Right ventricle myocardium inferior (tissue), 1 donor: ENCODE data around the gene STK40. TPM values are rescaled to one million over a fixed set of nuclear protein-coding genes. Genes with fewer than 3 reads are reported as not detected.

Experiments
- ATAC-seq: fragments of 200-7000 bp; cut with Tn5 transposase; one replicate; pipeline ENCODE4 v1.9.1; 2020; ENCODE audit warnings: mild to moderate bottlenecking, moderate library complexity
- DNase-seq: peaks from one replicate; pipeline ENCODE4 v3.0.0; 2021; ENCODE audit errors: missing footprints
- intact Hi-C: fragments of 100-400 bp; cut with DNase I; formaldehyde crosslinking; loops from one replicate; pipeline ENCODE4 v1.11.0; 2022
- long read RNA-seq: library from polyadenylated mRNA; unstranded; transcript quantifications from one replicate; pipeline ENCODE4 v2.0.0, GENCODE V29; 2021
- total RNA-seq: library from RNA; stranded (reverse); fragmentation: NEBNext Ultra II Directional; extraction: Animal tissue kit (Norgen Biotek cat#: 25700); gene quantifications from one replicate; pipeline ENCODE4 v1.2.1, GENCODE V29; 2021
- donor health status: DM: no; HTN: yes; CAD: no; lungs with severe emphysema.

Gene STK40, protein sequence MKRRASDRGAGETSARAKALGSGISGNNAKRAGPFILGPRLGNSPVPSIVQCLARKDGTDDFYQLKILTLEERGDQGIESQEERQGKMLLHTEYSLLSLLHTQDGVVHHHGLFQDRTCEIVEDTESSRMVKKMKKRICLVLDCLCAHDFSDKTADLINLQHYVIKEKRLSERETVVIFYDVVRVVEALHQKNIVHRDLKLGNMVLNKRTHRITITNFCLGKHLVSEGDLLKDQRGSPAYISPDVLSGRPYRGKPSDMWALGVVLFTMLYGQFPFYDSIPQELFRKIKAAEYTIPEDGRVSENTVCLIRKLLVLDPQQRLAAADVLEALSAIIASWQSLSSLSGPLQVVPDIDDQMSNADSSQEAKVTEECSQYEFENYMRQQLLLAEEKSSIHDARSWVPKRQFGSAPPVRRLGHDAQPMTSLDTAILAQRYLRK
- total RNA-seq: 77.9 TPM
- long read RNA-seq, transcript STK40-204 (11 exons, 3,621 nt): major isoform, 28 of 47 reads
- long read RNA-seq, partial matches to known transcripts: 5 of 47 reads
- long read RNA-seq, other reads (novel, unspliced or antisense): 13 of 47 reads

DNA sequence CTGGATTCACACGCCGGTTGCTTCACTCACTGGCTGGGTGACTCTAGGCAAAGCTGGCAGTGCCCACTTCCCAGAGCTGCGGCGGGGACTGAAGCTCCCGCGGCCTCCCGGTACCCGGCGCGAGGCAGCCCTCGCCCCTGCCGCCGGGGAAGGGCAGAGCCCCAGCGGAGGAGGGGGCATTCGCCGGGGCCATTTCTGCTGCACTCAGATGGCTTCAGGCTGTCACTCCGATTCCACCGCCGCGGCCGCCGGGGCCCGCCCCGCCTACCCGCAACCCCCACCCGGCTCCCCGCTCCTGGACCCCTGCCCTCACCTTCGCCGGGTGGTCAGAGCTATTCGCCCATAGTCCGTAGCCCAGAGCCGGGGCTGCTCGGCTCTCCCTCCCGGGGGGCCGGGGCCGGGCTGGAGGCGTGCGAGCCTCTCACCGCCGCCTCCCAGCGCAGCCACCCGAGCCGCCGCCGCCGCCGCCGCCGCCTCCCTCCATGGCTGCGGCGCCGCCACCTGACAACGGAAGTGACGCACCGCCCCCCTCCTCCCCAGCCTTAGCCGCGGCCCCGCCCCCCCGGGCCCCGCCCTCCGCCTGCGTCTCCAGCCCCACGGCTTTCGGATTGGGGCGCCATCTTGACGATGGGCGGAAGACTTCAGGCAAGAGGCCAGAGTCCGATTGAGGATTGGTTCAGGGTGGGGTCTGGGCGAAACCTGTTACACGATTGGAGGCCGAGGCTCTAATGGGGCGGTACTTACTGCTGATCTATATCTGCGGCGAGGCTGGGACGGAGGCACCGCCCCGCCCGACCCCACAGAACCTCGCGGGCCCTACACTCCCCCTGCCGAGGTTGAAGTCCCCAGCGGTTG, at the start of gene STK40:
TSS of gene STK40 (minus strand) at position 515 of the 855 bp plus-strand sequence. CDS start 24,592 bp downstream, outside the sequence.
- ATAC-seq (peak; percentile 91), DNase-seq (peak; percentile 97)
- intact Hi-C loops: loop anchor here (5.0 to 10.0 kb wide), 2 partner anchors 161 to 233 kb away; partner anchors contain the start of gene THRAP3

DNA sequence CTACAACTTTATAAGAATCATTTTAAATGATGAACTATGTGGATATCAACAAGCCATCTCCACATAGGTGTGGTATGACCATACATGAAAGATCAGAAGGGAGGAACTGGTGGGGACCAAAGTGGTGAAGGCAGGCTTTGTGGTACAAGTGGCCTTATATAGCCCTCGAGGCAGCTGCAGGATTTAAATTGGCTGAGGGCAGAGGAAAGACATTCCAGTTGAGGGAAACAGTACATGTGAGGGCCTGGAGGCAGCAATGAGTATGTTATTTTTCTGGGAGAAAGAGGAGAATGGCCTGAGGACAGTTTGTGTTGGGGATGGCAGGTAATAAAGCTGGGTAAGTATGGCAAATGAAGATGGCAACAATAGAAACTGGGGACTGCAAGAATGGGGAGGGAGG, 47.4 kb upstream of the STK40 start:
- no peak for ATAC-seq
- no peak for DNase-seq
- intact Hi-C loops: no loop called here

DNA sequence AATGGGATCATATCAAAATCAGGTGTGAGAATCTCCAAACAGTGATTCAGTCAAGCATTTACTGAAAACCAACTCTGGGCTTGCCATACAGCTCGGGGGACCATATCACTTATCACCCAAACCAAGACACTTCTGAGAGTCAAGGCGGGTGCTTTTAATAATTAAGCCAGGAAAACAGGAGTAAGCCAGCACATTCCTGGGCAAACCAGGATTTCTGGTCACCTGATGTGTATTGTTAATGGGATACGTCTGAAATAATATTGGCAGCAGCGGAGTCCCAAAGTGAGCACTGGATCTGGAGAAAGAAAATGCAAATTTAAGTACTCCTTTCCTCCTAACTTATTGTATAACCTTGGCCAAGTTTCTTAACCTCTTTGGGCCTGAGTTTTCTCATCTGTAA, 46.9 kb upstream of the STK40 start:
- DNase-seq: no peak
- intact Hi-C loops: no loop called here
- no peak for ATAC-seq

DNA sequence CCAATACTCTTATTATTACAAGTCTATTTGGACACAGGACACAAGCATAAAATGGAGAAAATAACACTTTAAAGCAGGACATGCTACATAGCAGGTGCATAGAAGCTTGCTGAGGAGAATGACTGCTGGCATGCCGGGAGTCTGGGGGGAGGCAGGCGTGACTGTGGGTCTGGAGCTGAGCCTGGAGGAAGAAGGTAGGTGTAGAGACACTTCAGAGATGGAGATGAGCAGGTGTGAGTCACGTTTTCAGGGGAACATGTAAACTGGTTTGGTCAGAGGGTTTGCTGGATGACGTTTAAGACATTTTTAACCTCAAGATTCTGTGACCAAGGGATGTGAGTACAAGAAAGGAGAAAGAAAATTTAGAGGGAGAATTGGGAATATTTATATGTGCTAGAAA, 40.1 kb upstream of the STK40 start:
- DNase-seq (no peak), ATAC-seq (no peak)
- intact Hi-C loops: loop anchor here (10.0 kb wide), 1 partner anchor 121 kb away; the partner anchor contains the start of gene SH3D21

DNA sequence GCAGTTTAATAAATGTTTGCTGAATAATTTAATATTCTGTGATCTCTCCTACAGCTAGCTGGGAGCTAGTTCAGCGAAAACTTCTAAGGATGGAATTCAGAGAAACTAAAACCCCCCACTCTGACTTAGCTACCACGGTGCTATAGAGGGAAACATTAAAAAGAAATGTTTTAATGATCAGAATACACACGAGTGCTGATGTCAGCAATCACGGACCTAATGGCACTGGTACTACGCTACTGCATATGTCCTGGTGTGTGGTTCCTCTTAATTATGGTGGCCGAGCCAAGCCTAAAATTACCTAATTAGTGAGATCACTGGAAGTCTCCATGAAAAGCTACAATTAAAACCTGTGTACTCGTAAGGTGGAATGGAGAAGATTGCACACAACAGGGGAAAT, 35.9 kb upstream of the STK40 start:
- intact Hi-C loops: loop anchor here (1.0 to 10.0 kb wide), 6 partner anchors 43 to 323 kb away; partner anchors contain the start of genes MRPS15, SH3D21 and TRAPPC3
- no peak for DNase-seq
- ATAC-seq: no peak

DNA sequence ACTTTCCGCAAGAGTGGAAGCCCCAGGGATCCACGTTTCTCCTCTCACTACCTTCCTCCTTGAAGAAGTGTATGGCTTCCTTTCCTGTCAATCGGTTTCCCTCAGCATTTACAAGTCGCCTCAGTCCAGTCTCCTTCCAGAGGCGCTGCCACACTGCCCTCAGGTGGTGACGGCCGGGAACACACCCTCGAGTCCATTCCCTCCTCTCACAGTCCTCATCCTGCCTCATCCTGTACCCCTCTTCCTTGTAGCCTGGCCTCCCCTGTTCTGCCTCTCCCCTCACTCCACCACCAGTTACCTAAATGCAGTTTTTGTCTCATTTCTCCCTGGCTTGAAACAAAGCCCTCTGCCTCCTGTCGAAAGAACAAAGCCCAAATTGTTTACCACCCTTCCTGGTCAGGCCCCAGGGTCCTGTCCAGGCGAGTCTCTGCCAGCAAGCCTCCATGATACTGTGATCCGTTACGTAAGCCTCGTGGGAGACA, 35.2 kb upstream of the STK40 start:
- intact Hi-C loops: loop anchor here (1.0 to 10.0 kb wide), 6 partner anchors 44 to 322 kb away; partner anchors contain the start of genes MRPS15, SH3D21 and TRAPPC3
- ATAC-seq: peak; percentile 93
- peak; percentile 92 for DNase-seq

DNA sequence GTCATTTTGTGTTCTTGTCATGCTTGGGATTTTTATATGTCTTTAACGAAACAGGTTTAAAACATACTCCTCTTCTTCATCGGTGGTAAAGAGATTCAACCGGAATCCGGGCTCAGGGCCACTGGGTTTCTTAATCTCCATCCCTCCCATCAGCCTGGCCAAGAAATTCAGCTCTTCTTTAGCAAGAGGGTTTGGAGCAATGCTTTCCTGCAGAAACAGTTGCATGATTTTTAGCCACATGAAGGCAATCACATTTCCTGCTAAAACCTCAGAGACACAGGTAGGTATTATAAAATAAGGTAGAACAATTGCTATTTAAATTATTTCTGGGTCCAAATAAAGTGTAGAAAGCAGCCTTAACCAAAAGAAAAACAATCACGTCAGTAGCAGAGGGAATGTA, 34.7 kb upstream of the STK40 start:
- intact Hi-C loops: loop anchor here (2.0 to 10.0 kb wide), 5 partner anchors 44 to 322 kb away; partner anchors contain the start of genes MRPS15, SH3D21 and TRAPPC3
- ATAC-seq: peak; percentile 60
- no peak for DNase-seq

DNA sequence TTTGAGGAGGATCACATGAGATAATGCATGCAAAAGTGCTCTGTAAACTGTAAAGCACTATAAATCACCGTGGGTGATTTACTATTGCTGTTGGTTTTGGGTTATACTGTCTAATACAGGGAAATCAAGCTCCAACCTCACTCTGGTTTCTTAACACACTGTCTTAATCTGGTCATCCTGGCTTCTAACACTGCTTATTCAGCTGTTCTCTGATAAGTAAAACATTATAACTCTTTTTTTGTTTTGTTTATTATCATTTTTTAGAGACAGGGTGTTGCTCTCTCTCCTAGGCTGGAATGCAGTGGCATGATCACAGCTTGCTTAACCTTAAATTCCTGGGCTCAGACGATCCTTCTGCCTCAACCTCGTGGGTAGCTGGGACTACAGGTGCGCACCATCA, 33.8 kb upstream of the STK40 start:
- intact Hi-C loops: no loop called here
- DNase-seq (no peak), ATAC-seq (no peak)

DNA sequence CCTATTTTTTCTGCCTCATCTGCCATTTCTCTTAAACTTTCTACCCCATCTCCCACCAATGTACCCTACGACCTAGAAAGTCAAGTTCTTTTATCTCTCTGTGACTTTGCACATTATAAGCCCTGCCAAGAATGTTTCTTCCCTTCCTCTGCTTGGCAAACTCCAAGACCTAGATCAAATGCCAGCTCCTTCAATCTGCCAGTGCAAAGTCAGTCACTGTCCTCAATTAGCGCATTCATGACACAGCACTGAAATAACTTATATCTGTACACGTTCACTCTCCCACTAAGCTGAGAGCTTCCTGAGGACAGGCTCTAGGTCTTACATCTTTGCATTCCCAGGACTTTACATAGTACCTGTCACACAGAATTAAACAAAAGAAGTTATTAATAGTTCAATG, 33.4 kb upstream of the STK40 start:
- no peak for DNase-seq
- ATAC-seq: peak; percentile 17
- intact Hi-C loops: no loop called here

DNA sequence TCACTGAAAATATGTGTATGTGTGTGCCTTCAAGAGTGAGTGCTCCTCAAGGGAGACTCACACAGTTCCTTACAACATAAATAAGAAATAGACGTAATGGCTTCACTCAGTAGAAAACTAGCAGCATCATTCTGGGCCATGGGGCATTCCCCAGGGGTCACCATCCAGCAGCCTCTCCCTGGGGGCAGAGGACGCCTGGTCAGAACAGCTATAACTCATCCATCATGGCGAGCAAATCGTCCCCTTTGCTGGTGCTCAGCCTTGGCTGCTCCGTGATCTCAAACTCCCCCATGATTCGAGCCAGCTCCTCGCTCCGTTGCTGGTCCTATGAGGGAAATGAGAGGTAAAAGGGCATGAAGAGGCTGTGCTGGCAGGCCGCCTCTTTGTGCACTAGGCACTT, 32.2 kb upstream of the STK40 start:
- no peak for ATAC-seq
- intact Hi-C loops: no loop called here
- DNase-seq: no peak

DNA sequence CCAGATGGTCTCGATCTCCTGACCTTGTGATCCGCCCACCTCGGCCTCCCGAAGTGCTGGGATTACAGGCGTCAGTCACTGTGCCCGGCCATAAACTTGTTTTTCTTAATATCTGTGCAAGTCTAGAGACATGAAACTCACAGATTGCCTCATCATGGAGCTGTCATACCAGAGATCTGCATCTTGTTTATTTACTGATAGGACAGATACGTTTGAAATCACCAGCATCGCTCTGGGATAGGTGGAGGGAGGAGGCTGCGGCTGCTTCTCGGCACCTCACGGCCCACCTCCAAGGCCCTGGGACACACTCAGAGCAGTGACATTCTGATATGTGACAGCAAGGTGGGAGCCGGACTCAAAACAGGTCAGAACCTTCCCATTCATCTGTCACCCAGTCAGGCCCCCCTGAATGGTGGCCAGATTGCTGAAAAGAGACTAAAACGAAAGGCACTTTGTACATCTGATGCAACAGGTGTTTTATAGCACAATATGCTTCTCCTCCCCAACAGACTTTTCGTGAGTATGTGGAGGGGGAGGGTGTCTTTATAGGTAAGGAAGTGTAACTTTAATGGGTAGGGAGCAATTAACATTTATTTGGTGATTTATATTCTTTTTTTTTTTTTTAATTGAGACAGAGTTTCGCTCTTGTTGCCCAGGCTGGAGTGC, 30.1 kb upstream of the STK40 start:
- ATAC-seq: no peak
- intact Hi-C loops: no loop called here
- no peak for DNase-seq

DNA sequence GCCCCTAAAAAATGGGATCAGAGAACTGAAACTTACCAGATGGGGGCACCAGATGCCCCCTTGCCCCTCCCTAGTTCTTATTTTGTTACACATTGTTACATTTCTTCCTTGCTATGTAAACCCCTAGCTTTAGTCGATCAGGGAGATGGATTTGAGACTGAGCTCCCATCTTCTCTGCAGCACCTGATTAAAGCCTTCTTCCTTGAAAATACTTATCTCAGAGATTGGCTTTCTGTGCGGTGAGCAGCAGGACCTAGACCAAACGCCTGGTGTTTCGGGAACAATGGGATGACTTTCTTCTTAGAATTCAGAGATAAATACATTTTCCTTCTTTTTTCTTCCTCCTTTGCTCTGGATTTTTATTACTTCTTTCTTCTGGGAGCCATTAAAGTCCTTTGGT, 28.7 kb upstream of the STK40 start:
- DNase-seq: no peak
- intact Hi-C loops: no loop called here
- no peak for ATAC-seq

DNA sequence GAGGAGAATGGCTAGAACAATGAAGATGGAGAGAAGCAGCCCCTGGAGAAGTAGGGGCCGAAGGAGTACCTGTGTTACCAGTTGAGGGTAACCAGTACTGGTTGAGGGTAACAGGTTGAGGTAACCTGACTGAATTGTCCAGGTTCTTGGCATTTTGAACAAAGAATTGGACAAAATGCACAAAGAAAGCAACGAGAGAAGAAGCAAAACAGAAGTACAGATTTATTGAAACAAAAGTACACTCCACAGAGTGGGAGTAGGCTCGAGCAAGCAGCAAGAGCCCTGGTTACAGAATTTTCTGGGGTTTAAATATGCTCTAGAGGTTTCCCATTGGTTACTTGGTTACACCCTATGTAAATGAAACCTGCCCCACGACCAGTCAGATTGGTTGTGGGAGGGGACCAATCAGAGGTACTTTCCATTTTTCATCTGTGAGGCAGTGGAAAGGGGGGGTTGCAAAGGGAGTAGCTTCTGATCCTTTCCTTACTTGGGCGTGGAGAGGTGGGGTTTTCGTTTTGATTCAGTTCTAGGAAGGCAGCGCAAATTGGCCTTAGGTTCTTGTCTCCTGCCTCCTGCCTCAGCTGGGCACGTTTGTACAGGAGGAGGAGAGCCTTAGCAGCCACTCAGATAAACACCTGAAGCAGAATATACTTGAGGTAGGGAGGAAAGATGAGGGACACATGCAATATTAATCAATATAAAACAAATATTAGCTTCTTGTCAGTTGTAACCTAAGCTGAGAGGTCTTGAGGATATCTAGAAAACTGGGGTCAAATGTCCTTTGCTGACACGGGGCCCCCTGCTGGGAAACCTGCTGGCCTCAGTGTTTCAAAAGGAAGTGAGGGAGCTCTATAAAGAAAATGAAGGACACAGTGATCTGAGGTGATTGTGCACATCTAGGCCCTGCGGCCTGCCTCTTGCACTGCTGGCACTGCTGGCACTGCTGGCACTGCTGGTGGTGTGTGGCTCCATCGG, 26.2 kb upstream of the STK40 start:
- DNase-seq (no peak), ATAC-seq (no peak)
- intact Hi-C loops: no loop called here

DNA sequence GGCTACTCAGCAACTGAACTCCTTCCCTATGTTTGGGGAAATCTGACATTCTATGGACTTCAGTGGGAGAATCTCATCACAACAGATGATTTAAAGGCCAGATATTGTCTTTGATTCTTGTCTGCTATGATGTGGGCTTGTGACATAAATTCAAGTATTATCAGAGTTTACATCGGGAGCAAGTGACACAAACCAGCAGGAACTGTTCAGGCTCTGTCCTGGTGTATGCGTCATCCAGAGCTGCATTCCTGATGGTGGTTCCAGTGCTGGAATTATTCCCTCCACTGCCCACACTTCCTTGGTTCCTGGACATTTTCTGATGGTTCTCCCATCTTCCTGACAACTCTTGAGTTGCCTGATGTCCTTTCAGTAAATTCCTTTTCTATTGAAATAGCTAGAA, 22.8 kb upstream of the STK40 start:
- no peak for DNase-seq
- intact Hi-C loops: no loop called here
- no peak for ATAC-seq

DNA sequence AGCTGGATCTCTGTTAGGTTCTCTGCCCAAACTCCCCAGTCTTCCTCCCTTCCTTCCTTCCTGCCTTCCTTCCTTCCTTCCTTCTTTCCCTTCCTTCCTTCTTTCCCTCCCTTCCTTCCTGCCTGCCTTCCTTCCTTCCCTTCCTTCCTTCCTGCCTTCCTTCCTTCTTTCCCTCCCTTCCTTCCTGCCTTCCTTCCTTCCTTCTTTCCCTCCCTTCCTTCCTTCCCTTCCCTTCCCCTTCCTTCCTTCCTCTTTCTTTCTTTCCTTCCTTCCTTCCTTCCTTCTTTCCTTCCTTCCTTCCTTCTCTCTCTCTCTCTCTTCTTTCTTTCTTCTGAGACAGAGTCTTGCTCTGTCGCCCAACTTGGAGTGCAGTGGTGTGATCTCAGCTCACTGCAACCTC, 20.7 kb upstream of the STK40 start:
- no peak for DNase-seq
- intact Hi-C loops: no loop called here
- ATAC-seq: no peak

DNA sequence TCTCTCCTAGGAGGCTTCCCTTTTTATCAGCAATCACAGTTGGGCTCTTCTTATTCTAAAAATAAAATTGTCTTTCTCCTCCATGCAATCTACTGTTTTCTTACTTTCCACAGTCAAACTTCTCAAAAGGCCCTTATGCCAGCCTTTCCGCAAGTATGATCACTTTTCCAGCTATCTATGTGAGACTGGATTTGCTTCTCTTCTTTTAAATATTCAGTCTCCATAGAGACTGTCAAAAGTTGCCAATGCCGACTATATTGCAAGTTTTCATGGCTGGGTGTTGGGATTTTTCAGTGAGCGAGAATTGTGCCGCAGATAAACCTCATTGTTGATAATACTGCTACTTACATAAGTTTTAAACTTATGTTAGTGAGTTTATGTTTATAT, 16.8 kb upstream of the STK40 start:
- no peak for DNase-seq
- intact Hi-C loops: no loop called here
- no peak for ATAC-seq

DNA sequence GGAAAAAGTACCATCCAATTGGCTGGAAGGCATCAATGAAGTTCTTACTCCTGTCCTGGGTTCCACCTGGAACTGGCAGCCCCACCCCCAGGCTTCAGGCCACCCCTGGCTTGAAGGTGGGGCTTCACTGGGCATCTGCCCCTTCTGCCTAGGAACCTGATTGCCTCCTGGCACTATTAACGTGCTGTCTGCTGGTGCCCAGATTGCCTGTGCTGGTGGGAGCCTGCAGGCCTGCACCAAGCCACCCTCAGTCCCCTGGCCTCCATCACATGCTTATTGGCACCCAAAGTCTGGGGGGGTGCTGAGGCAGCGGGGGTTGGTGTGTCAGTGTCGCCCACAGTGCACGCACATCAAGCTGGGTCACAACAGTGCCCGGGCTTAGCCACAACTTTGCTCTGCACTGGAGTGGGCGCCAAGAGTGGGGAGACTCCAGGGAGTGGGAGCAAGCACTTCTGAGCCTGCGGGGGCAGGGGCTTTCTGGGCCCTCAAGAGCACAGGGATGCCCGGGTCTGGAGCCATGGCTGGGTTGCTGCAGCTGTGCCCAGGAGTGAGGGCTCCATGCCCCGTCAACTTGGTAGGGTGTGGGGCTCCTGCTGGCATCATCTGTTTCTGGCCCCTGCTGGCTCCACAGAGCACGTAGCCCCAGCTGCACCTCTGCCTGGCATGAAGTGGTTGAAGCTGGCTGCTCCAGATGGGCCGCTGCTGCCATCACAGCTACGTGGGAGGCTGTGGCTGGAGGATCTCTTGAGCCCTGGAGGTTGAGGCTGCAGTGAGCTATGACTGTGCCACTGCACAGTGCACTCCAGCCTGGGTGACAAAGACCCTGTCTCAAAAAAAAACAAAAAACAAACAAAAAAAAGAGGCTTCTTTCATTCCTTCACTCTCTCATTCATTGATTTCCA, 16.1 kb upstream of the STK40 start:
- DNase-seq (no peak), ATAC-seq (no peak)
- intact Hi-C loops: no loop called here
